ENCODE results near the gene C1orf210. TPM values are rescaled to one million over a fixed set of nuclear protein-coding genes. Genes with fewer than 3 reads are reported as not detected.

The C1orf210 gene
- total and polyA plus RNA-seq, 9 of the 15 experiments (the other 6 are each of a cell fraction or from before 2014, with no cell fraction given) = 0.21 TPM; not detected in 8

GRCh38 chr1:43279161-43279560, 6.2 kb downstream of the C1orf210 start:
- no peak for DNase-seq (ENCODE audit: extremely low read depth in 1 of 4, low spot score in 3 of 4)
- Histone ChIP-seq H3K9me1 (ENCODE audit: control insufficient read depth, insufficient read depth, low read length) (no peaks in the 10 kb centered on the region), H3K79me2 (ENCODE audit: control insufficient read depth, insufficient read depth, low read length) (no peaks in the 10 kb centered on the region), H3K4me2 (ENCODE audit: insufficient read depth, low read length) (no peak overlapping the region), H4K20me1 (replicated peaks; ENCODE audit: control insufficient read depth, insufficient read depth, low read length) (no peaks in the 10 kb centered on the region; the same call in 1 of the 2 replicates), H3K27ac (ENCODE audit: extremely low read depth, low read depth, low read length) (no peak overlapping the region), H3K9ac (ENCODE audit: insufficient read depth in 1 of 2, low read depth in 2 of 2, low read length in 2 of 2) (no peak overlapping the region), H3K36me3 (ENCODE audit: control insufficient read depth, insufficient read depth, low read length) (no peaks in the 10 kb centered on the region), H3K27me3 (ENCODE audit: control insufficient read depth in 2 of 2, insufficient read depth in 2 of 2, low read length in 2 of 2) (peaks cover 46 to 85% of the 10 kb centered on the region in 2 experiments), H3K9me3 (replicated peaks; ENCODE audit: control insufficient read depth, insufficient read depth, low read depth, low read length) (no peaks in the 10 kb centered on the region), H3K4me3 (no peak overlapping the region), H3K4me1 (replicated peaks in 1 of 2; ENCODE audit: control insufficient read depth in 2 of 2, insufficient read depth in 2 of 2, low read length in 2 of 2) (peaks cover 0 to 6% of the 10 kb centered on the region in 2 experiments; a peak in 3 of 5 replicates), H2AFZ (ENCODE audit: low read depth, low read length) (no peak overlapping the region)
- no peak for FAIRE-seq
- BruUV-seq (replicated peaks) = no TSS peak
- ChIA-PET CTCF (ENCODE audit: low intra/inter-chr PET ratio) (no interaction called here), POLR2A (interaction anchor here (1.0 kb wide), 1 partner anchor 14 kb away, joined by 3 read pairs; no protein-coding TSS in a partner anchor)
- ATAC-seq = no peak
- TF ChIP-seq FOXM1 (IDR thresholded peaks at IDR 0.05; ENCODE audit: low read depth) (no peak), FOXM1 (CRISPR knock-in tag; IDR thresholded peaks at IDR 0.05; ENCODE audit: low read depth) (no peak), CBX2 (IDR thresholded peaks at IDR 0.05; ENCODE audit: insufficient read depth, low read length, poor library complexity, severe bottlenecking) (no peak), USF1 (CRISPR knock-in tag; IDR thresholded peaks at IDR 0.05) (no peak), ZNF512 (tag; IDR thresholded peaks at IDR 0.05) (no peak), ZNF121 (CRISPR knock-in tag; conservative IDR thresholded peaks at IDR 0.05) (no peak), TCF7L2 (IDR thresholded peaks at IDR 0.05; ENCODE audit: low read depth, low read length) (no peak), TAL1 (IDR thresholded peaks at IDR 0.05) (no peak), ZNF77 (CRISPR knock-in tag; IDR thresholded peaks at IDR 0.05) (no peak), DPF2 (IDR thresholded peaks at IDR 0.05) (no peak), U2AF2 (optimal IDR thresholded peaks at IDR 0.05; ENCODE audit: low read depth, low read length) (no peak), SMAD2 (IDR thresholded peaks at IDR 0.05; ENCODE audit: low read depth, low read length) (no peak), MCM7 (IDR thresholded peaks at IDR 0.05) (no peak)
- intact Hi-C loops (cut with micrococcal nuclease) = no loop called here
- 5% methylated on average over 5 of the region's 5 CpGs for WGBS (ENCODE audit: insufficient coverage, low coverage, missing lambda C conversion rate)
- in situ Hi-C loops (cut with MboI) = no loop called here
